HG03342 (cell line): ENCODE measurements around the gene PYGM.

Experiments
- ATAC-seq: cut with Tn5 transposase; IDR thresholded peaks from one replicate; pipeline ENCODE4 v1.9.1; 2021; ENCODE audit warnings: mild to moderate bottlenecking, moderate library complexity; ENCODE audit not compliant: unreplicated experiment

PYGM gene

GRCh38 chr11:64791781-64792291, 32.1 kb upstream of the PYGM start:
- no peak for ATAC-seq

- no peak for ATAC-seq
Observed at GRCh38 chr11:64790205-64791095, 30.7 kb upstream of the PYGM start.

GRCh38 chr11:64789331-64790204, 29.8 kb upstream of the PYGM start:
- no peak for ATAC-seq

DNA sequence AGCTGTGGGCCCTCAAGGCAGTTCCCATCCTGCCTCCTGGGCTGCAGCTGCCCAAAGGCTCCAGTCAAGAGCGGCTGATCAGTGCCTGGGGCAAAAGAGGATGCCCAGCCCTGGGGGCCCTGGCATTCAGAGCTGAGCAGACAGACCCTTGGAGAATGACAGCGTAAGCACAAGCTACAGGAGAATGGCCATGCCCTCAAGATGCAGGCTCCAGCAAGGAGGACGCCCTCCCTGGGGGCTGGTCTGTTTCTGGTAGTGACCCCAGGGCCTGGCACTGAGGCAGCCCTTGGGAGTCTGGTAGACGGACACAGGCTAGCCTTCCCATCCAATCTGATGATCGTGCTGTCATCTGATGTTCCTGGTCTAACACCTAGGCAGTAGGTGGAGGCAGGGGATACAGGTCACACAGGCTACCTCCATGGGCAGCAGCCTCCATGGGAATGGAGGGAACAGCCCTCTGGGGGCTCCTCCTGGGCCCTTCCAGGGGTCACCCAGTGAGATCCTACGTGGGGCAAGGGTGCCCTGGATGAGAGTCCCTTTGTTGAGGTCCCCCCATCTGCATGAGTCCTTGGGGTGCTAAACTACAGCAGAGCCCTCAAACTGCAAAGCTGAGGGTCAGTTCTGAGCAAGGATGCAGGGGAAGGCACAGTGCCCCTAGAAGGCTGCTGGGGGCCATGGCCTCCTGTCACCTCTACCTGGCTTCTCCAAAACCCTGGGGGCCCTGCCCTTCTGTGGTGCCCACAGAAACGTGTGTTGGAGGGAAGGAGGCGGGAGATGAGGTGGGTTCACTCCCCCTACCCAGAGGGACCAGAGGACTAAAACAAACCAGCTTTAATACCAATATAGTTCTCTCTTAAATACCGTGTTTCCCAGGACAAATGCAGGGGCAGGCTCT, 28.8 kb upstream of the PYGM start:
- no peak for ATAC-seq

- ATAC-seq, result no peak
Observed at GRCh38 chr11:64787526-64788320, 27.9 kb upstream of the PYGM start.

DNA sequence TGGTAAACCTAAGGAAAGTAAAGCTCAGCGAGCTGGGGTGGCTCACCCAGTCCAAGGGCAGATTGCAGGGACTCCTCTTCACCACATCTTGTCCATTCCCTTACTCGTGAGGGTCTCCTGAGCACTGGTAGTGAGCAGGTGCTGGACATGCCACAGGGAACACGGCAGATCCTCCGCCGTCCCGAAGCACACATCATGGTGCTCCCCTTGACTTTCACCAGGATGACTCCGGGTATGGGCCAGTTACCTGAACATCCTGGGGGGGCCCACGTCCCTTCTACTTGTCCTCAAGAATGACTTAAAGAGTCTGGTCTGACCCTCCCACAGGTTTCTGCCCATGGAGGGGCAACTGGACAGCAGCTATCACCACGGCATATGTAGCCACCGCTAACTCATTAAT, 26.5 kb upstream of the PYGM start:
- ATAC-seq, result no peak

DNA sequence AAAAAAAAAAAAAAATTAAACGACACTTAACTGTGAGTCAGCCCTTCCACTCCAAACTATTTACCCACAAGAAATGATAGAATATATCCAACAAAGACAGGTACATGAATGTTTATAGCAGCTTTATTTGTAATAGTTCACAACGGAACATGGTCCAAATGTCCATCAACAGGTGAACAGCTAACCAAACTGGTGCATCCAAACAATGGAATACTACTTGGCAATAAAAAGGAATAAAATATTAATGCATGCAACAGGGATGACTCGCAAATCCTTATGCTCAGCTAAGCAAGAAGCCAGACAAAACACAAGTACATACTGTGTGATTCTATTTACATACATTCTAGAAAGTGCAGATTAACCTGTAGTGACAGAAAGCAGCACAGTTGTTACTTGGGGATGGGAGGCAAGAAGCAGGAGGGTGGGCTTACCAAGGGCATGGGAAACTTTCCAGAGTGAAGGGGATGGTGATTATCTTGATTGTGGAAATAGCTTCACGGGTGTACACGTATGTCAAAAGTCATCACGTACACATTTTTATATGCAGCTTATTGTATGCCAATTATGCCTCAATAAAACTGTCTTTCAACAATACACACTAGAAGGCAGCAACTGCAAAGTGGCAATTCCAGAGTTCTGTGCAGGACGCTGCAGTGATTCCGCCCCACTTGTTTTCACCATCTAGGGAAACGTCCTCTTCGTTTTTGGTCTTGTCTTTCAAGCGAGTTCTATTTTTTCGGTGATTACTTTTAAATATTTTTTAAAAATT, 25.2 kb upstream of the PYGM start:
- no peak for ATAC-seq

- peak; percentile 83 for ATAC-seq
Observed at GRCh38 chr11:64778473-64779298, 18.9 kb upstream of the PYGM start, which contains the start of gene SF1. Gene SF1, minus strand, starts transcription at chr11:64778542. Its CDS starts 150 bp downstream, at chr11:64778392.

DNA sequence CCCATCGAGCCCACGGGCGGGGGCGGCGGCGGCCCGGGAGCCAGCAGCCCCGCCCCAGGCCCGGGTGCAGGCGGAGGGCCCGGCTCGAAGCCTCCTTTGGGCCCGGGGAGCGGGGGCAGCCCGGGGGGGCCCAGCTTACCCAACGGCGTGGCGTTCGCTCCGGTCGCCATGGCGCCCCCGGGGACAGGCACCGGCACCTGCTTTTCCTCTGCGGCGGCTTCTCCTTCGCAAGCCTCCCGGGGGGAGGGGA, 18.4 kb upstream of the PYGM start:
- ATAC-seq, result no peak

DNA sequence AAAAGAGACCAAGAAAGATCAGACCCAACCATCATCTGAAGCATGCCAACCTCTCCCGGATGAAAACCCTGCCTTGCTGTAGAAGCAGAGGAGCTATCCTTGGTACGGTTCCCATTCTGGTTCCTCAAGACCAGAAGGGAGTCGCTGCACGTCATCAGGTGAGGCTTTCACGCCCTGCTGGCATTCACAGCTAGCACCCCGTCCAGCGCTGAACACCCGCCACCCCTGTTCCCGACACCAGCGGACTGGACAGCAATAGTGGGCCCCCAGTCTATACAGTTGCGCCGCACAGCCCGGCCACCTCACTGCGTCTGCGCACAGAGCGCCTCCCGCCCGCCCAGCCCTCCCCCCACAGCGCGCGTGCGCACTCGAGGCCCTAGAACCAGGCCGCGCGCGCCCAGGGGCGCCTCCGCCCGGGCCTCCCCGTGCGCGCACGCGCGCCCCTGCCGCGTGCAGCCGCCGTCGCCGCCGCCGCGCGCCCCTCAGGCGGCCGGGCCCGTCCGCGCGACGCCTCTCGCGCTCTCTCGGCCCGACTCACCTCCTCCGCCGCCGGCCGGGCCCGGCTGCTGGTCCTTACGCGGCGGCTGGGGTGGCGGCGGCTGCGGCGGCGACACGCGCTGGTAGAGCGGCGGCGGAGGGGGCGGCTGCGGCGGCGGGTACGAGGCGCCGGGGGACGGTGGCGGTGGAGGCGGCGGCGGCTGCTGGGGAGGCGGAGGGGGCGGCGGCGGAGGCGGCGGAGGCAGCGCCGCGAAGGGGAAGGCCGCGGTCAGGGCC, 17.9 kb upstream of the PYGM start:
- no peak for ATAC-seq

- no peak for ATAC-seq
Observed at GRCh38 chr11:64776875-64777274, 17.1 kb upstream of the PYGM start.

DNA sequence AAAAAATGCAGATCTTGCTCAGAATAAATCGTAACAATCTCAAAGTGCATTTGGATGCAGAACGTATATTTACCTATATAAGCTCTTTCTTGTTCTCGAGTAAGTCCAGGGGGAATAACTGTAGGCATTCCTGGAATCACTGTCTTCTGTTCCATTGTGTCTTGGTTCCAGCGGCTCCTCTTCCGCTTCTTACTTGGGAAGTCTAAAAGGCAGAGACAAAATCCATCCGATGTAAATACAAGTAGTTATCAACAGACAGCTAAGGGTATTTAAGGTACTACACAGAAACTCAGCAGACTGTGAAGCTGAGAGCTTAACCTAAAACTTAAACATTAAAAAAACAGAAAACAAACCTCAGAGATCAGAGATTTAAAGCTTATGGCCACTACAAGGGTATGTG, 16.7 kb upstream of the PYGM start:
- ATAC-seq, result no peak

DNA sequence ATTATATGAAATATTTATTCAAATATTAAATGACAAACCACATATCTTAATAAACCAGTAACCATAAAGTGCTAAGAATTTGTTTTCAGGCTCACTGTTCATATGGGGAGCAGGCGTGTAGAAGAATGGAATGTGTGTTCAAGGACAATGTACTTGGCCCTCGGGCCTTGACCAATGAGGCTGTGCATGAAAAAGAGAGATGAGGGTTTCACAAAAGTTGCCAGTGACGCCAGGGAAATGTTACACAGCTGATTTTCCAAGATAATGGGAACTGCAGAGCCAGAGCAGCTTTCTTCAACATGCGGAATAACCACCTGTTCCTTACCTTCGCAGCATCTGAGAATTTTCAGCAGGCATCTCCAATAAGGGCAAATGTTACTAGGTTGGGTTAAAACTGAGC, 14.4 kb upstream of the PYGM start:
- no peak for ATAC-seq

DNA sequence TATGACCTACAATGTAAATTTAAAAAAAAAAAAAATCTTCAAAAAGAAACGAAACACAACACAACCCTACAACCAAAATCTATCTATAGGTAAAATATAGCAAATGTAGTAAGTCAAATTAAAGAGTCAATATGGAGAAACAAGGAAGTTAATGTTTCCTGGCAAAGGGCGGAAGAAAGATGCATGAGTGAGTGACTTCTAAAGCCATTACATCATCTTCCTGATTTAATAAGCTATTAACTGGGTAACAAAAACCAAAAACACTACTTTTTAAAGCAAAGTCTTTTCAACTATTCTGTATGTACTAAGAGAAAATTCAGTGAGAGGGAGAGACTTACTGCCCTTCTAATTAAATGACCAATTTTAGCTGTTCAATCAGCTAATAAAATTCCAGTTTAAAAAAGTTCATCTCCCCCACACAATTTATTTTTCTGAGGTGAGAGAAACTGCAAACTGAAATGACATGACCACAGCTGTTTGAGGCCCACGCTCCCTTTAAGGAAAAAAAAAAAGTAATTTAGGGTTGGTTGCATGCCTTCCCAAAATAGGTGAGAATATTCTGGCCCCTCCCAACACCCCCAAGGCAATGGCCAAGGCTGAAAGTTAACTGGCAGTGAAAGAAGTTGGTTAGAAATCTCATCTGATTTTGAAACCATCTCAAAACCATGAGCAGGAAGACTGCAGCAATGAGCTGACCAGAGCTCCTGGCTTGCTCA, 12.7 kb upstream of the PYGM start:
- no peak for ATAC-seq

DNA sequence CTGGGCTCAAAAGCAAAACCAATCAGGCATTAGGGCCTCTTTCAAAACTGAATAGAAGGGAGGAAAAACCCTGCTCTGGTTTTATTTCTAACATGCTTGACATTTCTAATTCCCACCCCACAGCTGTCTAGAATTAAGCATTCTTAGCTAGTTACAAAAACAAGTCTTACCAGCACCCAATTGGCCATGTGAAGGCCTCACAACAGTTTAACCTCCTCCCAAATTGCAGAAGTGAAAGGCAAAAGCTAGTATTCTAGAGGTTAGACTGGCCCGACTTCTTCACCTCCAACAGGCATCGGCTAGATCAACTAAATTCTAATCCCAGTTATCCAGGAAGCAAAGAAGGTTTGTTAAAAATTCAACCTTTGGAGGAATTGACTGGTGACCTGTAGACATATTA, 12.1 kb upstream of the PYGM start:
- ATAC-seq, result no peak

DNA sequence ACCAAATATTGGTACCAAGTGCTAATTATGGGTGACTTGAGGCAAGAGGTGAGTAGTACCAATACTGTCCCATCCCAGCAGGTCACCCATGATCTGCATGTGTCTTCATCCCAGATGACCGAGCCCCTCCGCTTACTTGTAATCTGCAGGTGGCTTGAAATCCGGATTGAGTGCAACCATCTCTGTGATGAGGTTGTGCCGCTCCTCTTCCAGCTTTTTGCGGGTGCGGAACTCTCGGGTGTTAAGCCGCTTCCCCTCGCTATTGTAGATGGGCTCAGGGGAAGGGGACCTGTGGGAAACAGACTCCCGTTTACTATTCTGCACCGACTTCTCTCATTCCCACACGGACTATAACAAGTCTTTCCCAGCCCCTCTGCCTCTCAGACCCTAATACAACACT, 10.3 kb upstream of the PYGM start:
- no peak for ATAC-seq

DNA sequence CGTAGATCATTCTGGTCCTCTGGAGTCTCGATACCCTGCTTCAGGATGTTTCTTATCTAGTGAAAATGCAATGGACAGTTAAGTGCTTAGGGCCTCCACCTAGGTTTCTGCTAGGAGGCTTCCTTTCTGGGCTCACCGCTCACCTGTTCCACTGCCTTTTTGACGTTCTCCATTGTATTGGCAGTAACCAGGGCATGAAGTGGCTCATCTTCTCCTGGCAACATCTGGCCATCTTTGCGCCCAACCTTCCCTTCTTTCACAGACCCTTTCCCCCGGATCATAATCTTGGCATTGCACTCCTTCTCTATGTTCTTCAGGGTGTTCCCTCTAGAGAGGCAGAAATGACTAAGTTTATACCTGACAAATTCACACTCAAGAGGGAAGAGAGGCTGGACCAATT, 9.5 kb upstream of the PYGM start:
- no peak for ATAC-seq
